ENCODE measurements around the gene SETDB2. TPM values are rescaled to one million over a fixed set of nuclear protein-coding genes. Genes with fewer than 3 reads are reported as not detected.

SETDB2 gene
- polyA plus RNA-seq, 1 donor from 2014 or later: 14.6 TPM

DNA sequence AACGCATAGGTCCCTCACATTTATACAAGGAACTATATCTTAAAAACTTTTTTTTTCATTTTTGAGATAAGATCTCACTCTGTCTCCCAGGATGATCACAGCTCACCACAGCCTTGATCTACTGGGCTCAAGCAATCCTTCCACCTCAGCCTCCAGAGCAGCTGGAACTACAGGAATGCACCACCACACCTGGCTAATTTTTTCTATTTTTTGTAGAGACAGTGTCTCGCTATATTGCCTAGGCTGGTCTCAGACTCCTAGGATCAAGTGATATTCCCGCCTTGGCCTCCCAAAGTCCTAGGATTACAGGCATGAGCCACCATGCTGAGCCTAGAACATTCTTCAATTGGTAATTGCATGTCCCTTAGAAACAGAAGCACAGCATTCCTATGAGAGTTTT lies 99.6 kb downstream of the SETDB2 start:
- H3K9me3 ChIP-seq (ENCODE audit: low read length): no peaks in the 10 kb centered on the region
- H3K4me2 ChIP-seq (ENCODE audit: low read length): no peak overlapping the region
- no peak overlapping the region for H2AFZ ChIP-seq (ENCODE audit: low read depth, low read length)
- H3K27me3 ChIP-seq (ENCODE audit: insufficient read depth, low read depth, low read length): no peaks in the 10 kb centered on the region
- H3K79me2 ChIP-seq (replicated peaks; ENCODE audit: insufficient read depth, low read length): no peaks in the 10 kb centered on the region
- no peaks in the 10 kb centered on the region for H3F3A ChIP-seq (ENCODE audit: insufficient read depth, low read length, poor library complexity, severe bottlenecking)
- no peaks in the 10 kb centered on the region for H3K9me2 ChIP-seq (ENCODE audit: insufficient read depth, low read length)
- H4K20me1 ChIP-seq (ENCODE audit: insufficient read depth): no peaks in the 10 kb centered on the region
- H3K27ac ChIP-seq (ENCODE audit: low read length): no peak overlapping the region
- H3K36me3 ChIP-seq (ENCODE audit: insufficient read depth, low read length): peaks cover 8% of the 10 kb centered on the region
- no peak overlapping the region for H3K4me3 ChIP-seq (ENCODE audit: low read length)
- no peak overlapping the region for H3K9ac ChIP-seq (ENCODE audit: low read length)
- TF ChIP-seq EZH2 (IDR thresholded peaks at IDR 0.05; ENCODE audit: borderline replicate concordance, insufficient read depth, low read length, poor library complexity, severe bottlenecking): no peak
- TF ChIP-seq MXI1 (conservative IDR thresholded peaks at IDR 0.05; ENCODE audit: poor library complexity, severe bottlenecking): no peak
- no peak for TF ChIP-seq POLR2AphosphoS5 (IDR thresholded peaks at IDR 0.05)
- TF ChIP-seq SMC3 (conservative IDR thresholded peaks at IDR 0.05; ENCODE audit: poor library complexity): no peak
- TF ChIP-seq, protein P1, sequence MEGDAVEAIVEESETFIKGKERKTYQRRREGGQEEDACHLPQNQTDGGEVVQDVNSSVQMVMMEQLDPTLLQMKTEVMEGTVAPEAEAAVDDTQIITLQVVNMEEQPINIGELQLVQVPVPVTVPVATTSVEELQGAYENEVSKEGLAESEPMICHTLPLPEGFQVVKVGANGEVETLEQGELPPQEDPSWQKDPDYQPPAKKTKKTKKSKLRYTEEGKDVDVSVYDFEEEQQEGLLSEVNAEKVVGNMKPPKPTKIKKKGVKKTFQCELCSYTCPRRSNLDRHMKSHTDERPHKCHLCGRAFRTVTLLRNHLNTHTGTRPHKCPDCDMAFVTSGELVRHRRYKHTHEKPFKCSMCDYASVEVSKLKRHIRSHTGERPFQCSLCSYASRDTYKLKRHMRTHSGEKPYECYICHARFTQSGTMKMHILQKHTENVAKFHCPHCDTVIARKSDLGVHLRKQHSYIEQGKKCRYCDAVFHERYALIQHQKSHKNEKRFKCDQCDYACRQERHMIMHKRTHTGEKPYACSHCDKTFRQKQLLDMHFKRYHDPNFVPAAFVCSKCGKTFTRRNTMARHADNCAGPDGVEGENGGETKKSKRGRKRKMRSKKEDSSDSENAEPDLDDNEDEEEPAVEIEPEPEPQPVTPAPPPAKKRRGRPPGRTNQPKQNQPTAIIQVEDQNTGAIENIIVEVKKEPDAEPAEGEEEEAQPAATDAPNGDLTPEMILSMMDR (IDR thresholded peaks at IDR 0.05; ENCODE audit: poor library complexity, severe bottlenecking): no peak
- no peak for TF ChIP-seq TAF1 (IDR thresholded peaks at IDR 0.05; ENCODE audit: low read depth)
- TF ChIP-seq REST (IDR thresholded peaks at IDR 0.05; ENCODE audit: borderline replicate concordance): no peak
- TF ChIP-seq RAD21 (conservative IDR thresholded peaks at IDR 0.05): no peak
- no peak for TF ChIP-seq EP300 (conservative IDR thresholded peaks at IDR 0.05; ENCODE audit: poor library complexity, severe bottlenecking)

Other genes with a start within 250 kb of the SETDB2 start
- gene MLNR, start 223.9 kb upstream of the SETDB2 start, polyA plus RNA-seq: not detected in 2 replicates
- gene CDADC1, start 196.3 kb upstream of the SETDB2 start, polyA plus RNA-seq: 11.6 and 15.9 TPM in 2 replicates
- gene CAB39L, start 210 bp upstream of the SETDB2 start, polyA plus RNA-seq: 40.3 and 41.4 TPM in 2 replicates
- 0.60 TPM in 1 of 2 replicates, not detected in the other for gene PHF11, start 51.7 kb downstream of the SETDB2 start, polyA plus RNA-seq
- 58.9 and 65.3 TPM in 2 replicates for gene RCBTB1, start 141.3 kb downstream of the SETDB2 start, polyA plus RNA-seq
- not detected in 2 replicates for gene ARL11, start 184.2 kb downstream of the SETDB2 start, polyA plus RNA-seq
- 38.2 and 41.2 TPM in 2 replicates for gene EBPL, start 247.2 kb downstream of the SETDB2 start, polyA plus RNA-seq